GM21390 (cell line): ENCODE results near the gene EFCC1.

Source experiments
- ATAC-seq: cut with Tn5 transposase; IDR thresholded peaks from one replicate; pipeline ENCODE4 v1.9.1; 2021; ENCODE audit not compliant: unreplicated experiment

EFCC1 gene

DNA sequence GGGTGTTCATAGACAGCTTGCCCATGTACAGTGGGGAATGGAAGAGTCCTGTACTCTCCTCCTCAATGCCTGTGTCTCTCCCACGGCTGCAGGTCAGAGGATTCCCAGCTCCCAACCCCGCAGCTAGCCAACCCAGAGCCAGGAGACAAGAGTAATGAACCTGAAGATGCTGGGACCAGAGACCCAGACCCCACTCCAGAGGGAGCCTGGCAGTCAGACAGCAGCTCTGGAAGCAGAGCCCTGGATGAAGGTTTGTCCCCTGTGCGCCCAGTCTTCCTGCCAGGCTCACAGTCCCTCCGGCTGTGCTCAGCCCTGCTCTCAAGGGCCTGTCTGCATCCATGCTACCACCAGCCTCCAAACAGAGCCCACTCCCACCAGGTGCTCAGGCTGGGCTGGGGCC is 29.5 kb downstream of the EFCC1 start:
- no peak for ATAC-seq

GRCh38 chr3:129031476-129032215 is 30.5 kb downstream of the EFCC1 start:
- no peak for ATAC-seq

DNA sequence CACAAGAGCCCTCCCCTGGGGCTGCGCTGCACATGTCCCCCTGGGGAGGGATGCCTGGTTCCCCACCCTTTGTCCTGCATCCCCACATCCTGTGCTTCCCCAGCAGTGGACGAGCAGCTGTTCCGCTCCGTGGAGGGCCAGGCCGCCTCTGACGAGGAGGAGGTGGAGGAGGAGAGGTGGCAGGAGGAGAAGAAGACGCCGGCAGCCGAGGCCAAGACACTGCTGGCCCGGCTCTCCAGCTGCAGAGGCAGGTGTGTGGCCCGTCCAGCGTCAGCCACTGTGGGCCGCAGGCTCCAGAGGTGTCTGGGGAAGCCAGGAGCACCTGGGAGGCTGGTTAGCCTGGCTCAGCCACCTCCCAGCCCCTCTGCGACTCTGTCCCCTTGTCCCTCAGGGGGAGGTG is 31.6 kb downstream of the EFCC1 start:
- ATAC-seq: no peak

DNA sequence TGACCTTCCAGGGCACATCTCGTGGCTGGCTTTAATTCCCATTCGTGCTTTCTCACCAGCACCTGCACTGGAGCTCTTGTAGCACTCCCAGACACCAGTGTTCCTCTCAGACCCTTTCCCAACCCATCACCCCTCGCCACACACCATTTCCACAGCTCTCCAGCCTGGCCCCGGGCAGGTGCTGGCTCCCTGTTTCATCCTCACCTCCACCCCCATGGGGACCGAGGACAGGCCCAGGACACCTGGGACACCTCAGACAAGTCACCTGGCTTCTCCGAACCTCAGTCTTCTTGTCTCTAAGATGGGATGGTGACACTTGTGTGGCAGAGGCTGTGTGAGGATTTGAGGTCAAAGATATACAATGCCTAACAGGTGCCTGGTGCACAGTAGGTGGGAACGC is 32.0 kb downstream of the EFCC1 start:
- no peak for ATAC-seq

- ATAC-seq: no peak
Measured at GRCh38 chr3:129033633-129034321, 32.7 kb downstream of the EFCC1 start.

DNA sequence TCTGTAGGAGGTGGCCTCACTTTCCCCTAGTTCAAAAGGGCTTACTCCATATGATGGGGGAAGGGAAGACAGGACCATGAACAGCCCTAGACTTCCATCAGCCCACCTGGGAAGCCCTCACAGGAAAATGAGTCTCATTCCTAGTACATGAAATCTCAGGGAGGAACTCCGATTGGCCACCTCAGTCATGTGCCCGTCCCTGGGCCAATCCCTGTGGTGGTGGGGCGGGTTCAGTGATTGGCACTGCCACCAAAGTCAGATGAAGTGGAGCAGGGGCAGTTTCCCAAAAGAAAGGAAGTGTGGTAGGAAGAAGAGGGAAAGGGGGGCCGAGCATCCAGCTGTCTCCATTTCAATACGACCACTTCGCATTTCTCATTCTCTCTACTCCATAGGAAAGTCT is 33.5 kb downstream of the EFCC1 start:
- no peak for ATAC-seq

GRCh38 chr3:129035360-129036221 is 34.5 kb downstream of the EFCC1 start:
- ATAC-seq: no peak

GRCh38 chr3:129036222-129037092 is 35.4 kb downstream of the EFCC1 start:
- no peak for ATAC-seq

GRCh38 chr3:129037093-129037419 is 36.0 kb downstream of the EFCC1 start:
- no peak for ATAC-seq

- no peak for ATAC-seq
Measured at GRCh38 chr3:129038121-129038855, 37.2 kb downstream of the EFCC1 start.

DNA sequence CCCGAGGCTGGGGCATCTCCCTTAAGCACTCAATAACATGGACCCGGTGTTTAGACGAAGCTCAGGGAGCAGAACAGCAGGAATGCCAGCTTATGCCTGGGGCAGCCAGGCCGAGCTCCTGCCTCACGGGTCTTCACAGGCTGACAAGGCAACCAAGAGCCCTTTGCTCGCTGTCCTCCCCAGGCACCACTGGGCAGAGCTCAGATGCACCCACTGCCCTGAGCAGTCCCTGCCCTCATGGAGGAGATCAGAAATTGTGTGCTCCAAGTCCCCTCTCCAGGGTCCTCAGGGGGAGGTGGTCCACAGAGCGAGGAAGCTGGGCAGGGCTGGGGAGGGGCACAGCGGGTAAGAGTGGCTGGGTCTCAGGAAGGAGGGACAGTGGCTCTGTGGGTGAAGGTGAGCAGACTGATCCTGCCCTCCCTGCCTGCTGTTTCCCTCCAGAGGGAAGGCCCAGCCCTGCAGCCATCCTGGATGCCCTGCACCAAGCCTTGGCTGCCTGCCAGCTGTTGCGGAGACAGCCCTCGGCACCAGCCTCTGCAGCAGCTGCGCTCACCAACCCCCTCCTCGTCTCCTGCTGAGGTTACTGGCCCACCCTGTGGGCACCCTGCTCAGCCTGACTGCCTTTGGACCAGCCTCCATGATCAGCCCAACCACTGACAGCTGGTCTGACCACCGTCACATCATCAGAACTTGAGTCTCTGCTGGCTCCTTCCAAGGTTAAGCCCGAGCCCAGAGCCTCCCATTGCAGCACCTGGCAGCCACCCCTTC is 38.4 kb downstream of the EFCC1 start:
- no peak for ATAC-seq

DNA sequence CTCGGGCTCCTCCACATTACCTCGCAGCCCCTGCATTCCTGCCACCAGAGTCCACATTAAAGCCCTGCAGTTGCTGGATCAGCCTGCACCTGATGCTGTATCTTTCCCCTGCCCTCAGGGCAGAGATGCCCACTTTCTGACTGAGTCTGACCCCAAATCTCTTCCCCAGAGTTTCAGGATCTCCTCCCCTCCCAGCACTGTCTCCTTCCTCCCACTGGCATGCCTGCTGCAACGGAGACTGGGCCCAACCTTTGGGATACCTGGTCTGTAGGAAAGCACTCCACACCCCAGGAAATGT is 38.9 kb downstream of the EFCC1 start:
- ATAC-seq: no peak

DNA sequence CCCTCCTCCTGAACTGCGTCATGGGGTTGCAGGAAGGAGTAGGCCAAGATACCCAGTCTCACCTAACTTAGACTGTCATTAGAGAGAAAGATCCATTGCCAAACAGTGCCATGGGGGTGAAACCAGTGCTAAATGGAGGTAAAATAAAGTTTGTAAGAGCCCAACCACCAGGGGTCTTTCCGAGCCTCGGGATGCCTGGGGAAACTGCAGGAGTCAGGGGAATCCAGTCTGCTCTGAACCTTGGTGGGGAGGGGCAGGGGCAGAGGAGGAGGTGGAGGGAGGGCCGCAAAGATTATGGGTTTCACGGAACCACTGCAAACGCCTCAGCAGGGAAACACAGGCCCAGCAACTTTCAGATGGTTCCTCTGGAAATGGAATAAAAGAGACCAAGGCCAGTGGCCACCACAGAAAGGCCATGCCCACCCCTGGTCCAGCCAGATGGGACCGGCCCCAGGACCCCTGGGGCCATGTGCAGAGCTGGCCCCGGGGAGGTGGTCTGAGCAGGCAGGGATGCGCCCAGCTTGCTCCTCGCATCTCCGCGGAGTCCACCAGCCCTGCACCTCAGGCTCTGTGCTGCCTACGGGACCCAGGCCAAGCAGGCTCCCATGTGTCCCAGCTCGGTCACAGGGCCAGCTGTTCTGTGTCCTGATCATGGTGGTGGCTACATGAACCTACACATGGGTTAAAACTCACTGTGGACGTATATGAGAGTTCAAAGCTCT is 39.6 kb downstream of the EFCC1 start:
- ATAC-seq: no peak

- no peak for ATAC-seq
Measured at GRCh38 chr3:129045675-129046036, 44.6 kb downstream of the EFCC1 start.

- ATAC-seq: no peak
Measured at GRCh38 chr3:129046037-129046731, 45.1 kb downstream of the EFCC1 start.

- no peak for ATAC-seq
Measured at GRCh38 chr3:129046732-129047552, 45.8 kb downstream of the EFCC1 start.

GRCh38 chr3:129047553-129047839 is 46.4 kb downstream of the EFCC1 start:
- ATAC-seq: no peak
